ENCODE data around the gene PDGFB.

PDGFB gene

DNA sequence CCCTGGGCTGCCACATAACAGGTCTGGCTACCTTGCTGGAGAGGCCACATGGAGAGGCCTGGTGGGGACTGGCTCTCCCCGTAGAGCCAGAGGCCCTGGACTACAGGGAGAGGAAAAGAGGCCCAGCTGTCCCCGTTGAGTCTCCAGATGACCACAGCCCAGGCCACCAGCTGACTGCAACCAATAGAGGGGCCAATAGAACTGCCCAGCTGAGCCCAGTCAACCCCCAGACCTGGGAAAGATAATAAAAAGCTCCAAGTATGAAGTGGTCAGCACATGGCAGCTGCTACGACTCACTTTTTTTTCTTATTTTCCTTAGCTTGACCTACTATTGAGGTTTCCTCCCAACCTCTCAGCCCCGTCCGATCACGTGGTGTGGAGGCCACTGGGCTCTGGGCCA lies 18.4 kb downstream of the PDGFB start:
- POLR2A ChIA-PET = no interaction called here
- CTCF ChIA-PET = interaction anchor here (1.2 to 1.5 kb wide), 4 partner anchors 10 to 26 kb away, joined by 3 to 5 read pairs (median 4); no protein-coding TSS in a partner anchor

DNA sequence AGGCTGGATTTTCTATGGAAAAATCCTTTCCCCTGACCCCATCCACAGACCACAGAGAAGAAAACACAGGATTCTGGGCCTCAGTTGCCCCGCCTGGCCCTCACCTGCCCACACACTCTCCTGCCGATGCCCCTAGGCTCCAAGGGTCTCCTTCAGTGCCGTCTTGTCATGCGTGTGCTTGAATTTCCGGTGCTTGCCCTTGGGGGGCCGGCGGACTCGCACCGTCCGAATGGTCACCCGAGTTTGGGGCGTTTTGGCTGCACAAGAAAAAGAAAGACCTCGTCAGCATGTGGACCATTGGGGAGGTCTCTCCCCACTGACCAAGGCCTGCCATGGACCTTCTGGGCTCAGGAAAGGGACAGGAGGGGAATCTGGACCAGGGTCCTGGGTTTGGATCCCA lies 19.2 kb downstream of the PDGFB start:
- DNase-seq (ENCODE audit: extremely low spot score) = no peak
- ChIA-PET POLR2A (no interaction called here), CTCF (interaction anchor here (1.2 to 1.5 kb wide), 2 partner anchors 10 to 27 kb away, joined by 3 to 5 read pairs; no protein-coding TSS in a partner anchor)
- TF ChIP-seq, protein P1, sequence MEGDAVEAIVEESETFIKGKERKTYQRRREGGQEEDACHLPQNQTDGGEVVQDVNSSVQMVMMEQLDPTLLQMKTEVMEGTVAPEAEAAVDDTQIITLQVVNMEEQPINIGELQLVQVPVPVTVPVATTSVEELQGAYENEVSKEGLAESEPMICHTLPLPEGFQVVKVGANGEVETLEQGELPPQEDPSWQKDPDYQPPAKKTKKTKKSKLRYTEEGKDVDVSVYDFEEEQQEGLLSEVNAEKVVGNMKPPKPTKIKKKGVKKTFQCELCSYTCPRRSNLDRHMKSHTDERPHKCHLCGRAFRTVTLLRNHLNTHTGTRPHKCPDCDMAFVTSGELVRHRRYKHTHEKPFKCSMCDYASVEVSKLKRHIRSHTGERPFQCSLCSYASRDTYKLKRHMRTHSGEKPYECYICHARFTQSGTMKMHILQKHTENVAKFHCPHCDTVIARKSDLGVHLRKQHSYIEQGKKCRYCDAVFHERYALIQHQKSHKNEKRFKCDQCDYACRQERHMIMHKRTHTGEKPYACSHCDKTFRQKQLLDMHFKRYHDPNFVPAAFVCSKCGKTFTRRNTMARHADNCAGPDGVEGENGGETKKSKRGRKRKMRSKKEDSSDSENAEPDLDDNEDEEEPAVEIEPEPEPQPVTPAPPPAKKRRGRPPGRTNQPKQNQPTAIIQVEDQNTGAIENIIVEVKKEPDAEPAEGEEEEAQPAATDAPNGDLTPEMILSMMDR (IDR thresholded peaks at IDR 0.05; ENCODE audit: control extremely low read depth, extremely low read depth, low read depth, missing control alignments) = no peak

More for the DNA sequence above, 18.4 kb downstream of the PDGFB start:
- TF ChIP-seq, protein P1 (IDR thresholded peaks at IDR 0.05; ENCODE audit: control extremely low read depth, extremely low read depth, low read depth, missing control alignments) = no peak
- DNase-seq (ENCODE audit: extremely low spot score) = no peak

GRCh38 chr22:39224550-39224949 lies 20.2 kb downstream of the PDGFB start:
- POLR2A ChIA-PET = no interaction called here
- CTCF ChIA-PET = no interaction called here
- no peak for DNase-seq (ENCODE audit: extremely low spot score)
- TF ChIP-seq, protein P1 (IDR thresholded peaks at IDR 0.05; ENCODE audit: control extremely low read depth, extremely low read depth, low read depth, missing control alignments) = no peak

DNA sequence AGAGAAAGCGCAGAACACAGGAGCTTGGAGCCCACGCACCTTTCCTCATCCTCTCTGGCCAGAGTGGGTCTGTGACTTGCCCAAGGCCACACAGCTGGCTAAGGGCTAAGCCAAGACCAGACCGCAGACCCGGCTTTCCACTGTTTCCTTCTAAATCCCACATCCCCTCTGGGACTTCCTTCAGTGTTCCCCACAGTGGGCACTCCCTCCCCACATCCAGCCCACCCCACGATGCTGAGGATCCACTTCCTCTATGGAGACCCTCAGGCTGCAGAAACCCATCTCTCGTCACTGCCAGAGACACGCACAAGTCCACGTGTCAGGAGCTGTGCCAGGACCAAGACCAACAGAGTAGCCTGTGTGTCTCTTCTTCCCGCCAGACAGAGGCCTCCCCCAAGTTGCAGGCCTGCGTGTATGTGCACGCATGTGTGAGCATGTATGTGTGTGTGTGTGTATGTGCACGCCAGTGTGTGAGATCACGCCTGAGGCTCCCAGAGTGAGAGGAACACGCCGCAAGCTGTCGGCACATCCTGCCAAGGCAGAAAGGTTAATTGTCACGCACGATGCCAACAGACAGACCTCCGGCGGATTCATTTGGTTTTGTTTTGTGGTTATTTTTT lies 21.6 kb downstream of the PDGFB start:
- POLR2A ChIA-PET = no interaction called here
- TF ChIP-seq, protein P1 (IDR thresholded peaks at IDR 0.05; ENCODE audit: control extremely low read depth, extremely low read depth, low read depth, missing control alignments) = no peak
- CTCF ChIA-PET = interaction anchor here (0.8 to 1.6 kb wide), 3 partner anchors 13 to 67 kb away, joined by 3 to 4 read pairs (median 3); no protein-coding TSS in a partner anchor
- DNase-seq (ENCODE audit: extremely low spot score) = no peak

- DNase-seq (ENCODE audit: extremely low spot score) = no peak
- CTCF ChIA-PET = interaction anchor here (0.8 to 1.6 kb wide), 4 partner anchors 9 to 35 kb away, joined by 3 to 5 read pairs (median 4); no protein-coding TSS in a partner anchor
- TF ChIP-seq, protein P1 (IDR thresholded peaks at IDR 0.05; ENCODE audit: control extremely low read depth, extremely low read depth, low read depth, missing control alignments) = no peak
- POLR2A ChIA-PET = interaction anchor here (0.6 kb wide), 1 partner anchor 190 kb away, joined by 8 read pairs; no protein-coding TSS in a partner anchor
Measured at GRCh38 chr22:39221999-39222686, 22.6 kb downstream of the PDGFB start.

- TF ChIP-seq, protein P1 (IDR thresholded peaks at IDR 0.05; ENCODE audit: control extremely low read depth, extremely low read depth, low read depth, missing control alignments) = no peak
- ChIA-PET POLR2A (interaction anchor here (0.6 kb wide), 1 partner anchor 99 kb away, joined by 4 read pairs; the partner anchor contains the start of gene RPL3), CTCF (interaction anchor here (1.5 to 1.6 kb wide), 2 partner anchors 9 to 15 kb away, joined by 4 to 5 read pairs; no protein-coding TSS in a partner anchor)
- DNase-seq (ENCODE audit: extremely low spot score) = no peak
Measured at GRCh38 chr22:39220890-39221850, 23.6 kb downstream of the PDGFB start.
